AG04449 (cell line): ENCODE results near the gene CERKL.
"Not testable (repeated sequence)": the region's sequence is repeated elsewhere in the genome, so short reads cannot be mapped to it uniquely, and the experiment has no call there.

Source experiments
- CTCF ChIA-PET: fragments of 350-600 bp; formaldehyde crosslinking; extraction: SDS; loops from one replicate; lab custom pipeline; 2021; ENCODE audit warnings: antibody characterized with exemption; lab: Yijun Ruan, JAX
- POLR2A ChIA-PET: fragments of 400-600, 350-600 bp; formaldehyde crosslinking; extraction: SDS; loops from one replicate; lab custom pipeline; 2020; ENCODE audit warnings: antibody characterized with exemption, inconsistent platforms; lab: Yijun Ruan, JAX
- DNase-seq: peaks from one replicate; pipeline ENCODE4 v3.0.0-alpha.2; 2010; ENCODE audit warnings: low read depth, low spot score
- H3K4me3 ChIP-seq: 2 replicates; pipeline ENCODE4 v1.5.1; 2011; ENCODE audit warnings: low read depth, mild to moderate bottlenecking, control low read depth, low read length
- TF ChIP-seq, protein P1 (sequence below): IDR thresholded peaks from one replicate; pipeline ENCODE4 v1.5.1; 2011; ENCODE audit warnings: mild to moderate bottlenecking, moderate library complexity, low read length, control low read depth, inconsistent platforms; ENCODE audit not compliant: insufficient read depth; ENCODE audit errors: missing control alignments

CERKL gene, protein sequence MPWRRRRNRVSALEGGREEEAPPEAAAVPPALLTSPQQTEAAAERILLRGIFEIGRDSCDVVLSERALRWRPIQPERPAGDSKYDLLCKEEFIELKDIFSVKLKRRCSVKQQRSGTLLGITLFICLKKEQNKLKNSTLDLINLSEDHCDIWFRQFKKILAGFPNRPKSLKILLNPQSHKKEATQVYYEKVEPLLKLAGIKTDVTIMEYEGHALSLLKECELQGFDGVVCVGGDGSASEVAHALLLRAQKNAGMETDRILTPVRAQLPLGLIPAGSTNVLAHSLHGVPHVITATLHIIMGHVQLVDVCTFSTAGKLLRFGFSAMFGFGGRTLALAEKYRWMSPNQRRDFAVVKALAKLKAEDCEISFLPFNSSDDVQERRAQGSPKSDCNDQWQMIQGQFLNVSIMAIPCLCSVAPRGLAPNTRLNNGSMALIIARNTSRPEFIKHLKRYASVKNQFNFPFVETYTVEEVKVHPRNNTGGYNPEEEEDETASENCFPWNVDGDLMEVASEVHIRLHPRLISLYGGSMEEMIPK

DNA sequence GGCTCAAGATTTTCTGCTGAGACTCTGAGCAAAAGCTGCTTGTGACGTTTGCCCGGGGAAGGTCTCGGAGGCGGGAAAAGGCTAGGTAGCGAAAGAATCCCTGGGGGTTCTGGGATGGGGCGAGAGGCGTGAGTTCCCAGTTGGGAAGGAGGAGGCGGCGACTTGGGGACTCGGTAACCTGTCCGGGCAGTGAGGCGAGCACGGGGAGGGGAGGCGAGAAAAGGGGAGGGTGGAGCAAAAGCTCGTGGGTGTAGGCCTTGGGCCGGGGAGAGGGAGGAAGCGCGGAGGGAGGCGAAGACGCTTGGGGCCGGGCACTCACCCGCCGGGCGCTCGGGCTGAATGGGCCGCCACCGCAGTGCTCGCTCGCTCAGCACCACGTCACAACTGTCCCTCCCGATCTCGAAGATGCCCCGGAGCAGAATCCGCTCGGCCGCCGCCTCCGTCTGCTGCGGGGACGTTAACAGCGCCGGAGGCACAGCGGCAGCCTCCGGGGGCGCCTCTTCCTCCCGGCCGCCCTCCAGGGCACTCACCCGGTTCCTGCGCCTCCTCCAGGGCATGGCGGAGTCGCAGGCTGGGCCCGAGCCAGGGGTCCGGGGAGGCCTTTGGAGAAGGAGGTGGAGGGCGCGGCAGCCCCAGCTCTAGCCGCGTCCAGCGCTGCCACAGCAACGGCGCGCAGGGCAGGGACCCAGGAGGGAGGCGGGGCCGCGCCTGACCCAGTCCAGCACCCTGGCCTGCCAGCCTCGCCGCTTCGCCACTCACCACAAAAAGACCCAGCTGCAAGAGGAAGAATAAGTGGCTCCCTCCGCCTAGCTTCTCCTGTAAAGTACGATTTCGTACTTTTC, at the start of gene CERKL:
Gene CERKL (minus strand): TSS at position 656 of the 842 bp plus-strand sequence. CDS start 99 bp downstream, at position 557.
- ChIA-PET CTCF (interaction anchor here (0.7 to 1.5 kb wide), 2 partner anchors 10 to 13 kb away, joined by 3 to 7 read pairs; no protein-coding TSS in a partner anchor), POLR2A (no interaction called here)
- TF ChIP-seq, protein P1, sequence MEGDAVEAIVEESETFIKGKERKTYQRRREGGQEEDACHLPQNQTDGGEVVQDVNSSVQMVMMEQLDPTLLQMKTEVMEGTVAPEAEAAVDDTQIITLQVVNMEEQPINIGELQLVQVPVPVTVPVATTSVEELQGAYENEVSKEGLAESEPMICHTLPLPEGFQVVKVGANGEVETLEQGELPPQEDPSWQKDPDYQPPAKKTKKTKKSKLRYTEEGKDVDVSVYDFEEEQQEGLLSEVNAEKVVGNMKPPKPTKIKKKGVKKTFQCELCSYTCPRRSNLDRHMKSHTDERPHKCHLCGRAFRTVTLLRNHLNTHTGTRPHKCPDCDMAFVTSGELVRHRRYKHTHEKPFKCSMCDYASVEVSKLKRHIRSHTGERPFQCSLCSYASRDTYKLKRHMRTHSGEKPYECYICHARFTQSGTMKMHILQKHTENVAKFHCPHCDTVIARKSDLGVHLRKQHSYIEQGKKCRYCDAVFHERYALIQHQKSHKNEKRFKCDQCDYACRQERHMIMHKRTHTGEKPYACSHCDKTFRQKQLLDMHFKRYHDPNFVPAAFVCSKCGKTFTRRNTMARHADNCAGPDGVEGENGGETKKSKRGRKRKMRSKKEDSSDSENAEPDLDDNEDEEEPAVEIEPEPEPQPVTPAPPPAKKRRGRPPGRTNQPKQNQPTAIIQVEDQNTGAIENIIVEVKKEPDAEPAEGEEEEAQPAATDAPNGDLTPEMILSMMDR = peak; percentile 0
- no peak for DNase-seq
- H3K4me3 ChIP-seq = peak within 1 kb of the TSS; percentile 53

DNA sequence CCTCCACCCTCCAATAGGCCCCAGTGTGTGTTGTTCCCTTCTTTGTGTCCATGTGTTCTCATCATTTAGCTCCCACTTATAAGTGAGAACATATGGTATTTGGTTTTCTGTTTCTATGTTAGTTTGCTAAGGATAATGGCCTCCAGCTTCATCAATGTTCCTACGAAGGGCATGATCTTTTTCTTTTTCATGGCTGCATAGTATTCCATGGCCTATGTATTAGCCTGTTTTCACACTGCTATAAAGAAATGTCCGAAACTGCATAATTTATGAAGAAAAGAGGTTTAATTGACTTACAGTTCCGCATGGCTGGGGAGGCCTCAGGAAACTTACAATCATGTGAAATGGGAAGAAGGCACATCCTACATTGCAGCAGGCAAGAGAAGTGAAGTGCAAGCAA, 45.6 kb upstream of the CERKL start:
- POLR2A ChIA-PET, DNase-seq, H3K4me3 ChIP-seq, CTCF ChIA-PET: not testable (repeated sequence)

DNA sequence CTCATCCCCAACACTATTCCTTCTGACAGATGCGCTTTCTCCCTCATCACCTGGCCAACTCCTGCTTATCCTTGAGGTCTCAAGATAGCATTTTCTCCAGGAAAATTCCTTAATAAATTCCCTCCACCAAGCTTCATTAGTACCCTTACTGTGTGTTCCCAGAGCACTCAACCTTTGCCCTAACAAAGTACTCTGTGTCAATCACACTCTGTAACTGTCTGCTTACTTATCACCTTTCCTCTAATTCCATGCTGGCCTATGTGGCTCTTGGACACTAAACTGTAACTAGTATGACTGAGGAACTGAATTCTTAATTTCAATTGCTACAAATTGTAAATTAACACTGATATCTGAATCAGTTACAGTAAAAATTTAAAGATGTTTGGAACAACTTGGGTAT, 41.3 kb upstream of the CERKL start:
- CTCF ChIA-PET = interaction anchor here (1.9 kb wide), 1 partner anchor 17 kb away, joined by 5 read pairs; no protein-coding TSS in a partner anchor
- H3K4me3 ChIP-seq = no peak overlapping the region
- no peak for DNase-seq
- TF ChIP-seq, protein P1 = no peak
- POLR2A ChIA-PET = no interaction called here

DNA sequence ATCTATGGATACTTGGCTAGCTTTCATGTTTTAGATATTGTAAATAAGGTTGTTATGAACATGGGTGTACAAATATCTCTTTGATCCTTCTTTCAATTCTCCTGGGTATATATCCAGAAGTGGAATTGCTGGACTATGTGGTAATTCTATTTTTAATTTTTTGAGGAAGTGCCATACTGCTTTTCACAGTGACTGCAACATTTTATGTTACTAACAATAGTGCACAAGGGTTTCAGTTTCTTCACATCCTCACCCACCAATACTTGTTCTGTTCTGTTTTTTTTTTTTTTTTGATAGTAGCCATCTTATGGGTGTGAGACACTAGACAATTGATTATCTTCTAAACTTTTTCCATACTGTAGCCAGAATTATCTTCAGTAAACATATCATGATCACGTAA, 40.7 kb upstream of the CERKL start:
- DNase-seq = no peak
- TF ChIP-seq, protein P1 = no peak
- CTCF ChIA-PET = interaction anchor here (1.9 kb wide), 1 partner anchor 18 kb away, joined by 5 read pairs; no protein-coding TSS in a partner anchor
- POLR2A ChIA-PET = no interaction called here
- no peak overlapping the region for H3K4me3 ChIP-seq

DNA sequence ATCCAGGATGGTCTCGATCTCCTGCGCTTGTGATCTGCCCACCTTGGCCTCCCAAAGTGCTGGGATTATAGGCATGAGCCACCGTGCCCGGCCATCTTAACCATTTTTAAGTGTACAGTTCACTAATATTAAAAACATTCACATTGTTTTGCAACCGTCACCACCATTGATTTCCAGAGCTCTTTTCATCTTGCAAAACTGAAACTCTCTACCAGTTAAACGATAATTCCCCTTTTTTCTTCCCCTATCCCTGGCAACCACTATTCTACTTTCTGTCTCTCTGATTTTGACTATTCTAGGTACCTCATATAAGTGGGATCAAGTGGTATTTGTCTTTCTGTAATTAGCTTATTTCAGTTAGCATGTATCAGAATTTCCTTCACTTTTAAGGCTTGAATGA, 40.2 kb upstream of the CERKL start:
- ChIA-PET CTCF (no interaction called here), POLR2A (no interaction called here)
- TF ChIP-seq, protein P1 = no peak

DNA sequence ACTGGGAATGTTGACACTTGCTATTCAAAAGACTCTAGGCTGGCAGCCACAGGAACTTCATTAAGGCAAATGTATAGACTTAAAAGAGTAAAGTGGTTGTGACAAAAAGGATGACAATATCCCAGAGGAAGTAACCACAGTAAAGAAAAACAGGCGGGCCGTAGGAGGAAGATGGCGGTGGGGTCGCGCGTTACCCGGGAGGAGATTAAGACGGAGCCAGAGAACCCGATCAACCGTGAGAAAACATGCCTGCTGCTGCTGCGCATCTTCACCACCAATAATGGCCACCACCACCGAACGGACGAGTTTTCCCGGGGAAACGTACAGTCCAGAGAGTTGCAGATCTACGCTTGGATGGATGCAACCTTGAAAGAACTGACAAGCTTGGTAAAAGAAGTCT, 37.4 kb upstream of the CERKL start:
- CTCF ChIA-PET = no interaction called here
- DNase-seq = no peak
- H3K4me3 ChIP-seq = no peak overlapping the region
- POLR2A ChIA-PET = no interaction called here
- TF ChIP-seq, protein P1 = no peak

More for the DNA sequence above, 40.2 kb upstream of the CERKL start:
- no peak for DNase-seq
- no peak overlapping the region for H3K4me3 ChIP-seq
